Hepatocyte (in vitro differentiated cells): Measurements from ENCODE around the gene IL17RC. TPM values are rescaled to one million over a fixed set of nuclear protein-coding genes. Genes with fewer than 3 reads are reported as not detected.
"Not testable (repeated sequence)": the region's sequence is repeated elsewhere in the genome, so short reads cannot be mapped to it uniquely, and the experiment has no call there.

Source experiments
- DNase-seq: peaks from one replicate; pipeline ENCODE4 v3.0.0-alpha.2; 2016; ENCODE audit warnings: low spot score
- H2AFZ ChIP-seq: fragments of 200-600 bp; sonication (generic); 2 replicates; pipeline ENCODE4 v1.6.0; 2016; ENCODE audit warnings: antibody characterized with exemption, mild to moderate bottlenecking
- H3K27ac ChIP-seq: fragments of 200-600 bp; sonication (generic); 2 replicates; pipeline ENCODE4 v1.5.1; 2016; ENCODE audit warnings: mild to moderate bottlenecking
- H3K27me3 ChIP-seq: fragments of 200-600 bp; sonication (generic); 2 replicates; pipeline ENCODE4 v1.6.1; 2016
- H3K36me3 ChIP-seq: fragments of 200-600 bp; sonication (generic); replicated peaks from 2 replicates; pipeline ENCODE4 v1.5.1; 2016; ENCODE audit warnings: low read depth; ENCODE audit not compliant: insufficient read depth
- H3K4me1 ChIP-seq: fragments of 200-600 bp; sonication (generic); 2 replicates; pipeline ENCODE4 v1.5.1; 2016; ENCODE audit warnings: mild to moderate bottlenecking, moderate library complexity; ENCODE audit not compliant: insufficient read depth
- H3K4me2 ChIP-seq: fragments of 200-600 bp; sonication (generic); 2 replicates; pipeline ENCODE4 v1.6.0; 2016
- H3K4me3 ChIP-seq: fragments of 200-600 bp; sonication (generic); 2 replicates; pipeline ENCODE4 v1.5.1; 2016; ENCODE audit warnings: mild to moderate bottlenecking
- H3K79me2 ChIP-seq: fragments of 200-600 bp; sonication (generic); 2 replicates; pipeline ENCODE4 v1.6.0; 2017; ENCODE audit warnings: mild to moderate bottlenecking
- H3K9me2 ChIP-seq: fragments of 200-600 bp; sonication (generic); replicated peaks from 2 replicates; pipeline ENCODE4 v1.6.0; 2017; ENCODE audit warnings: mild to moderate bottlenecking; ENCODE audit not compliant: insufficient read depth
- H3K9me3 ChIP-seq: fragments of 200-600 bp; sonication (generic); 2 replicates; pipeline ENCODE4 v1.5.1; 2016; ENCODE audit warnings: low read depth, mild to moderate bottlenecking
- H4K20me1 ChIP-seq: fragments of 200-600 bp; sonication (generic); 2 replicates; pipeline ENCODE4 v1.6.0; 2016; ENCODE audit warnings: mild to moderate bottlenecking; ENCODE audit not compliant: insufficient read depth, poor library complexity, severe bottlenecking
- CTCF ChIP-seq: fragments of 200-600 bp; sonication (generic); IDR thresholded peaks from 2 replicates; pipeline ENCODE4 v1.5.1; 2016; ENCODE audit warnings: antibody characterized with exemption, mild to moderate bottlenecking; ENCODE audit not compliant: poor library complexity
- EZH2 ChIP-seq: fragments of 200-600 bp; sonication (generic); IDR thresholded peaks from 2 replicates; pipeline ENCODE4 v1.6.1; 2016; ENCODE audit warnings: antibody characterized with exemption, mild to moderate bottlenecking, borderline replicate concordance
- EZH2phosphoT487 ChIP-seq: fragments of 200-600 bp; sonication (generic); IDR thresholded peaks from one replicate; pipeline ENCODE4 v1.6.1; 2018; ENCODE audit warnings: antibody characterized with exemption, mild to moderate bottlenecking, low read depth, moderate library complexity; ENCODE audit not compliant: unreplicated experiment, severe bottlenecking
- WGBS: methylation state at CpG from one replicate; pipeline ENCODE4 v1.1.6; 2016; ENCODE audit warnings: low lambda C conversion rate; ENCODE audit errors: missing lambda C conversion rate; 5-methylcytosine and 5-hydroxymethylcytosine counted together
- polyA plus RNA-seq: library from polyadenylated mRNA; unstranded; fragments of >200 nt; fragmentation: Nextera tagmentation; extraction: Ambion mirVana; gene quantifications from 2 replicates; pipeline ENCODE4 v1.2.1, GENCODE V29; 2016
- total RNA-seq: library from RNA; depleted of rRNA; stranded (reverse); fragments of >200 nt; gene quantifications from 2 replicates; pipeline ENCODE4 v1.2.3, GENCODE V29; 2014

Gene IL17RC
- total and polyA plus RNA-seq, 2 experiments from 2014 or later, result 27.3 to 47.8 TPM

- H3K36me3 ChIP-seq, result no peaks in the 10 kb centered on the region
- no peak overlapping the region for H2AFZ ChIP-seq
- peak; percentile 85 for DNase-seq
- no peaks in the 10 kb centered on the region for H3K9me2 ChIP-seq
- H3K27ac ChIP-seq, result peak overlapping the region; percentile 95
- H3K4me2 ChIP-seq, result peak overlapping the region; percentile 59
- H3K9me3 ChIP-seq, result no peaks in the 10 kb centered on the region
- peaks cover 41% of the 10 kb centered on the region for H3K4me1 ChIP-seq
- TF ChIP-seq EZH2phosphoT487, result no peak
- no peak for TF ChIP-seq EZH2
- TF ChIP-seq CTCF, result no peak
- no peaks in the 10 kb centered on the region for H4K20me1 ChIP-seq
- H3K4me3 ChIP-seq, result no peak overlapping the region
- H3K27me3 ChIP-seq, result no peaks in the 10 kb centered on the region
- peaks cover 29% of the 10 kb centered on the region for H3K79me2 ChIP-seq
- WGBS, result 40% methylated on average over 4 of the region's 4 CpGs
Observed at GRCh38 chr3:9897408-9898372, 19.2 kb upstream of the IL17RC start.

GRCh38 chr3:9898467-9899241 lies 18.2 kb upstream of the IL17RC start:
- TF ChIP-seq CTCF (no peak), EZH2 (no peak), EZH2phosphoT487 (no peak)
- Histone ChIP-seq H3K9me2 (no peaks in the 10 kb centered on the region), H3K9me3 (no peaks in the 10 kb centered on the region), H3K4me2 (peak overlapping the region; percentile 59), H3K27me3 (no peaks in the 10 kb centered on the region), H3K27ac (peak overlapping the region; percentile 95), H3K79me2 (peaks cover 21% of the 10 kb centered on the region), H2AFZ (no peak overlapping the region), H3K36me3 (no peaks in the 10 kb centered on the region), H3K4me1 (peaks cover 51% of the 10 kb centered on the region), H3K4me3 (no peak overlapping the region), H4K20me1 (no peaks in the 10 kb centered on the region)
- WGBS, result 66% methylated on average over 8 of the region's 8 CpGs
- DNase-seq, result no peak

- Histone ChIP-seq H3K9me3 (no peaks in the 10 kb centered on the region), H3K79me2 (peaks cover 23% of the 10 kb centered on the region), H3K4me3 (no peak overlapping the region), H2AFZ (no peak overlapping the region), H3K27me3 (no peaks in the 10 kb centered on the region), H4K20me1 (no peaks in the 10 kb centered on the region), H3K9me2 (no peaks in the 10 kb centered on the region), H3K27ac (peak overlapping the region; percentile 95), H3K4me1 (peaks cover 57% of the 10 kb centered on the region), H3K4me2 (peak overlapping the region; percentile 59), H3K36me3 (no peaks in the 10 kb centered on the region)
- 90% methylated on average over 2 of the region's 3 CpGs for WGBS
- TF ChIP-seq EZH2 (no peak), CTCF (no peak), EZH2phosphoT487 (no peak)
- DNase-seq, result no peak
Observed at GRCh38 chr3:9899289-9899791, 17.6 kb upstream of the IL17RC start.

- WGBS, result 65% methylated on average over 6 of the region's 6 CpGs
- not testable (repeated sequence) for H3K4me2 ChIP-seq
Observed at GRCh38 chr3:9900965-9901415, 15.9 kb upstream of the IL17RC start.

More at GRCh38 chr3:9900965-9901415, 15.9 kb upstream of the IL17RC start:
- H4K20me1 ChIP-seq, H2AFZ ChIP-seq, H3K36me3 ChIP-seq, DNase-seq, H3K27me3 ChIP-seq, H3K9me2 ChIP-seq, H3K4me3 ChIP-seq, H3K9me3 ChIP-seq: not testable (repeated sequence)
- H3K27ac ChIP-seq, result peak overlapping the region; percentile 74
- H3K79me2 ChIP-seq, result peaks cover 15% of the 10 kb centered on the region
- H3K4me1 ChIP-seq, result peaks cover 58% of the 10 kb centered on the region
